Measurements from ENCODE around the gene RBM47.

- TF ChIP-seq POLR2A (IDR thresholded peaks at IDR 0.05; ENCODE audit: low read depth, low read length) (no peak), RCOR1 (IDR thresholded peaks at IDR 0.05; ENCODE audit: insufficient replicate concordance, low read length) (no peak), CEBPB (IDR thresholded peaks at IDR 0.05; ENCODE audit: low read depth, low read length) (no peak), MXI1 (IDR thresholded peaks at IDR 0.05; ENCODE audit: borderline replicate concordance, low read depth, low read length) (no peak), RFX5 (IDR thresholded peaks at IDR 0.05; ENCODE audit: low read depth, low read length) (no peak), CTCF (conservative IDR thresholded peaks at IDR 0.05; ENCODE audit: low read depth, low read length) (no peak), MAZ (IDR thresholded peaks at IDR 0.05; ENCODE audit: borderline replicate concordance, low read depth, low read length) (no peak), RAD21 (IDR thresholded peaks at IDR 0.05; ENCODE audit: low read length) (no peak), MAFK (IDR thresholded peaks at IDR 0.05; ENCODE audit: low read depth, low read length) (no peak), USF2 (IDR thresholded peaks at IDR 0.05; ENCODE audit: low read depth, low read length) (no peak), ELK1 (IDR thresholded peaks at IDR 0.05; ENCODE audit: borderline replicate concordance, low read depth, low read length) (no peak), SMC3 (IDR thresholded peaks at IDR 0.05; ENCODE audit: low read depth, low read length) (no peak), CHD1 (IDR thresholded peaks at IDR 0.05; ENCODE audit: low read depth, low read length) (no peak)
Observed at GRCh38 chr4:40461062-40461461, 168.6 kb downstream of the RBM47 start.
